GM06990 (cell line): ENCODE data around the gene YJU2.

ENCODE experiments used
- DNase-seq: peaks from one replicate; pipeline ENCODE4 v3.0.0-alpha.2; 2011; ENCODE audit not compliant: insufficient read length; ENCODE audit errors: extremely low read depth
- H3K27me3 ChIP-seq: replicated peaks from 2 replicates; pipeline ENCODE4 v1.6.0; 2011; ENCODE audit warnings: low read length; ENCODE audit not compliant: control insufficient read depth, insufficient read depth
- H3K36me3 ChIP-seq: 2 replicates; pipeline ENCODE4 v1.5.1; 2011; ENCODE audit warnings: low read length; ENCODE audit not compliant: control insufficient read depth, insufficient read depth
- H3K4me3 ChIP-seq: replicated peaks from 2 replicates; pipeline ENCODE4 v1.5.1; 2011; ENCODE audit warnings: low read depth, mild to moderate bottlenecking, control low read depth, low read length
- CTCF ChIP-seq: IDR thresholded peaks from 2 replicates; pipeline ENCODE4 v1.5.1; 2011; ENCODE audit warnings: low read length, control low read depth, mild to moderate bottlenecking, inconsistent platforms; ENCODE audit not compliant: insufficient read depth, poor library complexity, severe bottlenecking

YJU2 gene

GRCh38 chr19:4304538-4305256, 57.8 kb downstream of the YJU2 start, which contains the start of gene FSD1:
FSD1 (plus strand) TSS chr19:4304598; CDS start chr19:4304747, 149 bp downstream.
- H3K4me3 ChIP-seq: peak within 1 kb of the TSS; percentile 27; the same call in 1 of the 2 replicates
- no peaks in the 10 kb centered on the region for H3K36me3 ChIP-seq
- TF ChIP-seq CTCF: no peak
- H3K27me3 ChIP-seq: no peaks in the 10 kb centered on the region
- peak; percentile 79 for DNase-seq

- no peak for TF ChIP-seq CTCF
- H3K36me3 ChIP-seq: no peaks in the 10 kb centered on the region
- no peak overlapping the region for H3K4me3 ChIP-seq
These were observed 58.4 kb downstream of the YJU2 start for GRCh38 chr19:4305257-4305612.

GRCh38 chr19:4305659-4306058, 58.8 kb downstream of the YJU2 start:
- Histone ChIP-seq H3K27me3 (no peaks in the 10 kb centered on the region), H3K36me3 (no peaks in the 10 kb centered on the region), H3K4me3 (no peak overlapping the region)
- TF ChIP-seq CTCF: no peak
- no peak for DNase-seq

More at GRCh38 chr19:4305257-4305612, 58.4 kb downstream of the YJU2 start:
- no peaks in the 10 kb centered on the region for H3K27me3 ChIP-seq
- no peak for DNase-seq

DNA sequence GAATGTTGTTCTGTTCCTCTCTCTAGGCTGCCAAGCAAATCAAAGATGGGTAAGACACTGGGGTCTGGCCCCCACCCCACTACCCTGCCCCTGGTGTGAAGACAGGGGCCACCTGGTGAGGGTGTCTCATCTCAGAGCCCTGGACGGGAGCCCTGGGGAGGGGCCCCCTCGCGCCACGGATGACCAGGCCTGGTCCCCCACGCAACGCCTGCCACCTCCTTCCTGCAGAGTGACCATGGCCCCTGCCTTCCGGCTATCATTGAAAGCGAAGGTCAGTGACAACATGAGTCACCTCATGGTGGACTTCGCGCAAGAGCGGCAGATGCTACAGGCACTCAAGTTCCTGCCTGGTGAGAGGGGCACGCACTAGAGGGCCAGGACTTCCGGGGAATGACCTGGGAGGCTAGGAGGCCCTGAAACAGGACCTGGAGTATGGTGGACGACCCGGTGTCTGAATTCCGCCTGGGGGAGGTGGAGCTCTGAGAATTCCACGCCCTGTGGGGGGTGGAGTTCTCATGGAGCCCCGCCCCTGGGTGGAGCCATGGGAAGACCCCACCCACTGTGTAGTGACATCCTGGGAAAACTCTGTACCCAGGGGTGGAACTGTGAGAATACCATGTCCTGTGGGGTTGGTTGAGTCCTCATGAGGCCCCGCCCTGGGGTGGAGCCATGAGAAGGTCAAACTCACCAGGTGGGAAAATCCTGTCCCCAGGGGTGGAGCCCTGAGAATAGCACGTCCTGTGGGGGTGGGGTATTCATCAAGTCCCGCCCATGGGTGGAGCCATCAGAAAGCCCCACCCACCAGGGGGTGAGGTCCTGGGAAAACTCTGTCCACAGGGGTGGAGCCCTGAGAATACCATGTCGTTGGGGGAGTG, 63.6 kb downstream of the YJU2 start:
- H3K36me3 ChIP-seq: no peaks in the 10 kb centered on the region

DNA sequence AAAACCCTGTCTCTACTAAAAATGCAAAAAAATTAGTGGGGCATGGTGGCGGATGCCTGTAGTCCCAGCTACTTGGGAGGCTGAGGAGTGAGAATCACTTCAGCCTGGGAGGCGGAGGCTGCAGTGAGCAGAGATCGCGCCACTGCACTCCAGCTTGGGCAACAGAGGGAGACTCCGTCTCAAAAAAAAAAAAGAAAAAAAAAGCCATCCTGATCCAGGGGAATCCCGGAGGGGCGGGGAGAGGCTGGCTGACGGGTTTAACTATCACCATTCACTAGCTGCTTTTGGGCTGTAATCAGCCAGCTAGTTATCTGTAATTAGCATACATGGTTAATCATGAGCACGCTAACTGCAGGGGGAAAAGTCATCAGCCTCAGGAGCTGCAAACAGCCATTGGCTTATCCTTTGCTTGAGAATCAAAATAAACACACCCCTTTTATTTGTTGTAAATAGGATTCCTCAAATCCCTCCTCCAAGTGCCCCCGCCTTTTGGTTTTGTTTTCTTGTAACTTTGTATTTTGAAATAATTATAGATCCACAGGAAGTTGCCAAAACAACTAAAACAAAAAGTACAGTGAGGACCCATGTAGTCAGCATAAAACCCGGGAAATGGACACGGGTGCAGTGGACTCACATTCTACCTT, 67.1 kb downstream of the YJU2 start:
- H3K4me3 ChIP-seq: no peak overlapping the region
- H3K36me3 ChIP-seq: no peaks in the 10 kb centered on the region
- TF ChIP-seq CTCF: no peak
- DNase-seq: no peak
- no peaks in the 10 kb centered on the region for H3K27me3 ChIP-seq

More for the DNA sequence above, 63.6 kb downstream of the YJU2 start:
- DNase-seq: no peak
- no peak for TF ChIP-seq CTCF
- Histone ChIP-seq H3K4me3 (no peak overlapping the region), H3K27me3 (no peaks in the 10 kb centered on the region)
